VCaP (cell line): Measurements from ENCODE around the gene PARP12.

Experiments used
- H3K27ac ChIP-seq: fragments of 450-650 bp; 2 replicates; pipeline ENCODE4 v1.5.1; 2017
- CTCF ChIP-seq: fragments of 450-650 bp; conservative IDR thresholded peaks from 2 replicates; pipeline ENCODE4 v1.5.1; 2017; ENCODE audit warnings: mild to moderate bottlenecking, moderate library complexity

PARP12 gene

GRCh38 chr7:140005754-140006503 is 56.8 kb downstream of the PARP12 start:
- H3K27ac ChIP-seq, result no peak overlapping the region
- TF ChIP-seq CTCF, result peak; percentile 40

GRCh38 chr7:140005341-140005740 is 57.4 kb downstream of the PARP12 start:
- no peak for TF ChIP-seq CTCF
- no peak overlapping the region for H3K27ac ChIP-seq

GRCh38 chr7:140004672-140005071 is 58.1 kb downstream of the PARP12 start:
- no peak overlapping the region; the same call in 1 of the 2 replicates for H3K27ac ChIP-seq
- TF ChIP-seq CTCF, result no peak

GRCh38 chr7:140003913-140004382 is 58.8 kb downstream of the PARP12 start:
- peak; percentile 86 for TF ChIP-seq CTCF
- no peak overlapping the region; the same call in 1 of the 2 replicates for H3K27ac ChIP-seq

- no peak overlapping the region for H3K27ac ChIP-seq
- TF ChIP-seq CTCF, result no peak
Measured at GRCh38 chr7:140000666-140001268, 62.0 kb downstream of the PARP12 start.

GRCh38 chr7:139999516-139999915 is 63.2 kb downstream of the PARP12 start:
- TF ChIP-seq CTCF, result no peak
- no peak overlapping the region for H3K27ac ChIP-seq

- no peak for TF ChIP-seq CTCF
- no peak overlapping the region for H3K27ac ChIP-seq
Measured at GRCh38 chr7:139998572-139998971, 64.2 kb downstream of the PARP12 start.
